K562 (cell line): ENCODE results near the gene DAAM1. TPM values are rescaled to one million over a fixed set of nuclear protein-coding genes. Genes with fewer than 3 reads are reported as not detected.

ENCODE experiments used
- BCOR ChIP-seq: fragments of 450-650 bp; IDR thresholded peaks from 2 replicates; pipeline ENCODE4 v1.6.1; 2016
- CHD2 ChIP-seq: IDR thresholded peaks from 2 replicates; pipeline ENCODE4 v1.6.1; 2011; ENCODE audit warnings: low read depth, low read length
- CHD4 ChIP-seq: fragments of 200-600 bp; sonication (generic); IDR thresholded peaks from 3 replicates; pipeline ENCODE4 v1.6.1; 2012; ENCODE audit warnings: low read depth, mild to moderate bottlenecking, mixed read lengths, low read length, inconsistent platforms; ENCODE audit not compliant: insufficient read depth, insufficient replicate concordance, poor library complexity, severe bottlenecking
- HDAC8 ChIP-seq: fragments of 450-650 bp; IDR thresholded peaks from 2 replicates; pipeline ENCODE4 v1.6.1; 2016; ENCODE audit warnings: mild to moderate bottlenecking, missing genetic modification characterization, moderate library complexity, missing compliant biosample characterization
- HEY1 ChIP-seq: fragments of 250-450 bp; sonication (Bioruptor Pico); IDR thresholded peaks from 2 replicates; pipeline ENCODE4 v1.5.0; 2020; ENCODE audit warnings: mild to moderate bottlenecking, moderate library complexity, borderline replicate concordance
- HNRNPK ChIP-seq: fragments of 200-400 bp; formaldehyde crosslinking; IDR thresholded peaks from one replicate; pipeline ENCODE4 v1.6.1; 2018; ENCODE audit warnings: mild to moderate bottlenecking, low read depth, low read length; ENCODE audit not compliant: poor library complexity, severe bottlenecking
- MCM5 ChIP-seq: fragments of 450-650 bp; IDR thresholded peaks from 2 replicates; pipeline ENCODE4 v1.6.1; 2016; ENCODE audit warnings: low read depth
- MEF2D ChIP-seq: conservative IDR thresholded peaks from 2 replicates; pipeline ENCODE4 v1.6.1; 2016; ENCODE audit warnings: low read depth, missing genetic modification characterization, missing compliant biosample characterization
- MEIS2 ChIP-seq: fragments of 450-650 bp; IDR thresholded peaks from 2 replicates; pipeline ENCODE4 v1.6.1; 2014; ENCODE audit warnings: mild to moderate bottlenecking; ENCODE audit not compliant: partially characterized antibody
- NR2C2 ChIP-seq, 2 experiments: fragments of 200-800 bp in 1 of 2; sonication (Bioruptor generic) in 1 of 2; sonication (generic) in 1 of 2; formaldehyde crosslinking in 1 of 2; IDR thresholded peaks; 2 replicates each; pipeline versions ENCODE4 v1.6.1 to v1.8.0; 2016 to 2022; ENCODE audit warnings: mild to moderate bottlenecking in 1 of 2, missing compliant biosample characterization in 1 of 2, missing genetic modification characterization in 1 of 2, missing genetic modification reagents in 1 of 2
- RBM17 ChIP-seq: fragments of 200-400 bp; formaldehyde crosslinking; IDR thresholded peaks from 2 replicates; pipeline ENCODE4 v1.6.1; 2017; ENCODE audit warnings: low read depth, mild to moderate bottlenecking, low read length, borderline replicate concordance
- SMAD4 ChIP-seq: fragments of 250-450 bp; sonication (Bioruptor Pico); conservative IDR thresholded peaks from 2 replicates; pipeline ENCODE4 v1.8.0; 2021; ENCODE audit warnings: inconsistent platforms, mild to moderate bottlenecking, moderate library complexity
- SRF ChIP-seq, 2 experiments: fragments of 250-450, 450-650 bp in 1 of 2; sonication (Bioruptor Pico) in 1 of 2; sonication (generic) in 1 of 2; formaldehyde crosslinking; IDR thresholded peaks; 2 replicates each; pipeline versions ENCODE4 v1.5.0 to v1.5.1; 2020 to 2022; ENCODE audit warnings: mild to moderate bottlenecking in 1 of 2, missing genetic modification reagents in 1 of 2
- TEAD1 ChIP-seq, 2 experiments: fragments of 450-650 bp in 1 of 2; sonication (generic) in 1 of 2; formaldehyde crosslinking; IDR thresholded peaks; 2 replicates each; pipeline versions ENCODE4 v1.4.0 to v1.8.0; 2020 to 2022; ENCODE audit warnings: mild to moderate bottlenecking in 2 of 2, missing genetic modification reagents in 1 of 2
- TRIM28 ChIP-seq: fragments of 450-650 bp; IDR thresholded peaks from 2 replicates; pipeline ENCODE4 v1.6.1; 2017
- ZNF146 ChIP-seq: IDR thresholded peaks from one replicate; pipeline ENCODE4 v1.6.1; 2018; ENCODE audit warnings: missing compliant biosample characterization; ENCODE audit not compliant: unreplicated experiment
- ZNF232 ChIP-seq: sonication (generic); formaldehyde crosslinking; IDR thresholded peaks from 2 replicates; pipeline ENCODE4 v1.8.0; 2022; ENCODE audit warnings: mild to moderate bottlenecking, missing genetic modification reagents
- polyA plus RNA-seq, 8 experiments: library from polyadenylated mRNA; depleted of rRNA in 4 of 8; stranded (reverse) in 5 of 8; unstranded in 3 of 8; fragments of >200 nt; fragmentation: Nextera tagmentation in 2 of 8; fragmentation: Illumina TruSeq in 1 of 8; extraction: Ambion mirVana in 2 of 8; extraction: Trizol in 1 of 8; gene quantifications; 2 replicates each; pipeline versions ENCODE4 v1.2.1 to v1.2.3, GENCODE V29; 2011 to 2014; ENCODE audit warnings: inconsistent platforms in 1 of 8, missing spikeins in 1 of 8
- total RNA-seq, 7 experiments: library from RNA; depleted of rRNA in 6 of 7; stranded (reverse); fragments of >200 nt in 6 of 7; fragmentation: Illumina TruSeq in 2 of 7; extraction: Trizol in 2 of 7; gene quantifications; 2 replicates each; pipeline versions ENCODE4 v1.2.1 to v1.2.3, GENCODE V29; 2011 to 2021; ENCODE audit warnings: low replicate concordance in 1 of 7
- TF ChIP-seq, protein P1 (sequence below): fragments of 250-450 bp; sonication (Bioruptor Pico); IDR thresholded peaks from 2 replicates; pipeline ENCODE4 v1.5.1; 2021; ENCODE audit warnings: mild to moderate bottlenecking
- TF ChIP-seq, protein P2 (sequence below): fragments of 200-800 bp; sonication (Bioruptor generic); IDR thresholded peaks from 2 replicates; pipeline ENCODE4 v1.6.1; 2017; ENCODE audit warnings: missing genetic modification characterization, missing compliant biosample characterization
- TF ChIP-seq, protein P3 (sequence below): fragments of 450-650 bp; formaldehyde crosslinking; IDR thresholded peaks from 2 replicates; pipeline ENCODE4 v1.4.0; 2020; ENCODE audit warnings: mild to moderate bottlenecking, moderate library complexity
- TF ChIP-seq, protein P4 (sequence below): fragments of 450-650 bp; formaldehyde crosslinking; IDR thresholded peaks from 2 replicates; pipeline ENCODE4 v1.4.0; 2022; ENCODE audit warnings: missing genetic modification characterization
- TF ChIP-seq, protein P5 (sequence below): fragments of 450-650 bp; IDR thresholded peaks from 2 replicates; pipeline ENCODE4 v1.6.1; 2016

The DAAM1 gene
- total and polyA plus RNA-seq, 9 of the 15 experiments (the other 6 are each of a cell fraction or from before 2014, with no cell fraction given), result 3.6 to 11.6 (median 6.7) TPM

DNA sequence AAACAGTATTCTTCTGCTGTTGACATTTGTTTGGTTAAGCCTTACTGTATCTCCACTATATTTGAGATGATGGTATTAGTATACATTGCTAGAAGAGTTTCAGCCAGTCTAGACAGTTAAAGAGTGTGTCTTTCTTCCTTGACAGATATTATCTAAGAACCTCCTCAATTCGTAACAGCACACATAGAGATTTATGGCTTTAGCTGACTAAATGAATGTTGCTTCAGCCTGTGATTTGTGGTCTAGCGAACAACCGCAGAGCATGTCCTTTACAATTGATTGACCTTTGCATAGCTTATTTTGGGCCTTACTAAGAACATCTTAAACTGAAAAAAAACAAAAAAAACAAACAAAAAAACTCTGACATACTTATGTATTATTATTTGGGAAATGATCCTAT, 122.2 kb downstream of the DAAM1 start (continued):
- TF ChIP-seq, protein P1, sequence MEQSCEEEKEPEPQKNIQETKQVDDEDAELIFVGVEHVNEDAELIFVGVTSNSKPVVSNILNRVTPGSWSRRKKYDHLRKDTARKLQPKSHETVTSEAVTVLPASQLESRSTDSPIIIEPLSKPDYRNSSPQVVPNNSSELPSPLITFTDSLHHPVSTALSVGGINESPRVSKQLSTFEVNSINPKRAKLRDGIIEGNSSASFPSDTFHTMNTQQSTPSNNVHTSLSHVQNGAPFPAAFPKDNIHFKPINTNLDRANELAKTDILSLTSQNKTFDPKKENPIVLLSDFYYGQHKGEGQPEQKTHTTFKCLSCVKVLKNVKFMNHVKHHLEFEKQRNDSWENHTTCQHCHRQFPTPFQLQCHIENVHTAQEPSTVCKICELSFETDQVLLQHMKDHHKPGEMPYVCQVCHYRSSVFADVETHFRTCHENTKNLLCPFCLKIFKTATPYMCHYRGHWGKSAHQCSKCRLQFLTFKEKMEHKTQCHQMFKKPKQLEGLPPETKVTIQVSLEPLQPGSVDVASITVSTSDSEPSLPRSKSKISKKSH, result no peak
- TF ChIP-seq CHD2 (no peak), ZNF232 (CRISPR knock-in tag) (no peak), BCOR (no peak), NR2C2 (CRISPR knock-in tag; IDR thresholded peaks at IDR 0.05) (no peak), NR2C2 (tag; IDR thresholded peaks at IDR 0.05) (no peak), HEY1 (CRISPR knock-in tag) (no peak), HNRNPK (no peak), TRIM28 (no peak), MEIS2 (peak; percentile 96), SRF (CRISPR knock-in tag; IDR thresholded peaks at IDR 0.05) (no peak), SMAD4 (CRISPR knock-in tag) (peak; percentile 66; the same call in 1 of the 2 replicates), ZNF146 (CRISPR knock-in tag) (no peak), RBM17 (no peak), MEF2D (no peak), TEAD1 (CRISPR knock-in tag; IDR thresholded peaks at IDR 0.05) (peak in 1 of 2 experiments; percentile 83; a peak in 1 of 4 replicates), MCM5 (no peak), HDAC8 (tag) (no peak), CHD4 (no peak)
- TF ChIP-seq, protein P2, sequence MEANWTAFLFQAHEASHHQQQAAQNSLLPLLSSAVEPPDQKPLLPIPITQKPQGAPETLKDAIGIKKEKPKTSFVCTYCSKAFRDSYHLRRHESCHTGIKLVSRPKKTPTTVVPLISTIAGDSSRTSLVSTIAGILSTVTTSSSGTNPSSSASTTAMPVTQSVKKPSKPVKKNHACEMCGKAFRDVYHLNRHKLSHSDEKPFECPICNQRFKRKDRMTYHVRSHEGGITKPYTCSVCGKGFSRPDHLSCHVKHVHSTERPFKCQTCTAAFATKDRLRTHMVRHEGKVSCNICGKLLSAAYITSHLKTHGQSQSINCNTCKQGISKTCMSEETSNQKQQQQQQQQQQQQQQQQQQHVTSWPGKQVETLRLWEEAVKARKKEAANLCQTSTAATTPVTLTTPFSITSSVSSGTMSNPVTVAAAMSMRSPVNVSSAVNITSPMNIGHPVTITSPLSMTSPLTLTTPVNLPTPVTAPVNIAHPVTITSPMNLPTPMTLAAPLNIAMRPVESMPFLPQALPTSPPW (CRISPR knock-in tag), result no peak
- TF ChIP-seq, protein P3, sequence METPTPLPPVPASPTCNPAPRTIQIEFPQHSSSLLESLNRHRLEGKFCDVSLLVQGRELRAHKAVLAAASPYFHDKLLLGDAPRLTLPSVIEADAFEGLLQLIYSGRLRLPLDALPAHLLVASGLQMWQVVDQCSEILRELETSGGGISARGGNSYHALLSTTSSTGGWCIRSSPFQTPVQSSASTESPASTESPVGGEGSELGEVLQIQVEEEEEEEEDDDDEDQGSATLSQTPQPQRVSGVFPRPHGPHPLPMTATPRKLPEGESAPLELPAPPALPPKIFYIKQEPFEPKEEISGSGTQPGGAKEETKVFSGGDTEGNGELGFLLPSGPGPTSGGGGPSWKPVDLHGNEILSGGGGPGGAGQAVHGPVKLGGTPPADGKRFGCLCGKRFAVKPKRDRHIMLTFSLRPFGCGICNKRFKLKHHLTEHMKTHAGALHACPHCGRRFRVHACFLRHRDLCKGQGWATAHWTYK (CRISPR knock-in tag), result no peak
- TF ChIP-seq, protein P4, sequence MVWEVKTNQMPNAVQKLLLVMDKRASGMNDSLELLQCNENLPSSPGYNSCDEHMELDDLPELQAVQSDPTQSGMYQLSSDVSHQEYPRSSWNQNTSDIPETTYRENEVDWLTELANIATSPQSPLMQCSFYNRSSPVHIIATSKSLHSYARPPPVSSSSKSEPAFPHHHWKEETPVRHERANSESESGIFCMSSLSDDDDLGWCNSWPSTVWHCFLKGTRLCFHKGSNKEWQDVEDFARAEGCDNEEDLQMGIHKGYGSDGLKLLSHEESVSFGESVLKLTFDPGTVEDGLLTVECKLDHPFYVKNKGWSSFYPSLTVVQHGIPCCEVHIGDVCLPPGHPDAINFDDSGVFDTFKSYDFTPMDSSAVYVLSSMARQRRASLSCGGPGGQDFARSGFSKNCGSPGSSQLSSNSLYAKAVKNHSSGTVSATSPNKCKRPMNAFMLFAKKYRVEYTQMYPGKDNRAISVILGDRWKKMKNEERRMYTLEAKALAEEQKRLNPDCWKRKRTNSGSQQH (CRISPR knock-in tag), result no peak
- TF ChIP-seq, protein P5, sequence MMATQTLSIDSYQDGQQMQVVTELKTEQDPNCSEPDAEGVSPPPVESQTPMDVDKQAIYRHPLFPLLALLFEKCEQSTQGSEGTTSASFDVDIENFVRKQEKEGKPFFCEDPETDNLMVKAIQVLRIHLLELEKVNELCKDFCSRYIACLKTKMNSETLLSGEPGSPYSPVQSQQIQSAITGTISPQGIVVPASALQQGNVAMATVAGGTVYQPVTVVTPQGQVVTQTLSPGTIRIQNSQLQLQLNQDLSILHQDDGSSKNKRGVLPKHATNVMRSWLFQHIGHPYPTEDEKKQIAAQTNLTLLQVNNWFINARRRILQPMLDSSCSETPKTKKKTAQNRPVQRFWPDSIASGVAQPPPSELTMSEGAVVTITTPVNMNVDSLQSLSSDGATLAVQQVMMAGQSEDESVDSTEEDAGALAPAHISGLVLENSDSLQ, result peak; percentile 88
